Vagina (tissue), 2 donors: Measurements from ENCODE around the gene TMEM52.

Experiments
- CTCF ChIP-seq, 3 experiments: fragments of 450-650 bp in 2 of 3; fragments of 200-600 bp in 1 of 3; sonication (generic) in 1 of 3; IDR thresholded peaks; one replicate each; pipeline ENCODE4 v1.5.1; 2017 to 2019; ENCODE audit warnings: antibody characterized with exemption in 3 of 3, mild to moderate bottlenecking in 2 of 3, moderate library complexity in 2 of 3
- POLR2A ChIP-seq, 2 donors: fragments of 450-650 bp; IDR thresholded peaks; one replicate each; pipeline ENCODE4 v1.6.1; 2017; ENCODE audit warnings: antibody characterized with exemption in 2 of 2, mild to moderate bottlenecking in 2 of 2, moderate library complexity in 2 of 2

DNA sequence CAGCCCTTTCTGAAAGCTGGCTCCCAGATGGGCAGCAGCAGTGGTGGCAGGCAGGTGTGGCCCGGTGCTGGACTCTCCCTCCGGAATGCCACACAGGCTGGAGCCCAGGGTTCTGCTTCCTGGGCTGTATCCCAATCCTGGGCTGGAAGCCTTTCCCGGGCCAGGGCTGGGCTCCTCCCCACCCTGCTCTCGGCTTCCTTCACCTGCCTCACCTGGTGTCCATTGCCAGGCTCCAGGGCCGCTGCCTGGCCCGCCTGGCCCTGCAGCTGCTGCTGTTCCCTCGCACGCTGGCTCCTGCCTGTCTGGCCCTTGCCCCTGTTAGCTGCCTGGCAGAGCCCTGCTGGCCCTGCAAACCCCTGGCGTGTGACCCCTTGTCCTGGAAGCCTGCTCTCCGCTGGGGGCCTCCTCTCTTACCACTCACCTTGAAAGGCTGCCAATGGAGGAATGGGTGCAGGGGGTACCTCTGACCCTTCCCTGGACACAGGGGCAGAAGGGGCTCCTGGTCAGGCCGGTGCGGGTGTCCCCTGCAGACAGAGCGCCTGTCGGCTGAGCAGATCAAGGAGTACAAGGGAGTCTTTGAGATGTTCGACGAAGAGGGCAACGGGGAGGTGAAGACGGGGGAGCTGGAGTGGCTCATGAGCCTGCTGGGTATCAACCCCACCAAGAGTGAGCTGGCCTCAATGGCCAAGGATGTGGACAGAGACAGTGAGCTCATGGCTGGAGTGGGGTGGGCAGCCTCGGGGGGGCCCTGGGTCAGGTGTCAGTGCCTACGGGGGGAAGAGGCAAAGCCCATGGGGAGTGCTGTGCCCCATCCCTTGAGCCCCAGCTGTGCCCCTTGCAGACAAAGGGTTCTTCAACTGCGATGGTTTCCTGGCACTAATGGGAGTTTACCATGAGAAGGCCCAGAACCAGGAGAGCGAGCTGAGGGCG is 2.9 kb downstream of the TMEM52 start:
- TF ChIP-seq POLR2A (IDR thresholded peaks at IDR 0.05) (no peak), CTCF (IDR thresholded peaks at IDR 0.05) (no peak)
